Measurements from ENCODE around the gene ADGRG1. TPM values are rescaled to one million over a fixed set of nuclear protein-coding genes. Genes with fewer than 3 reads are reported as not detected.
"Not testable (repeated sequence)": the region's sequence is repeated elsewhere in the genome, so short reads cannot be mapped to it uniquely, and the experiment has no call there.

The ADGRG1 gene
- polyA plus RNA-seq, 4 donors, result 4.1 to 158 (median 26.0) TPM

- not testable (repeated sequence) for FAIRE-seq; DNase-seq; H3K36me3 ChIP-seq (ENCODE audit: control insufficient read depth in 3 of 3, insufficient read depth in 2 of 3, low read depth in 1 of 3, low read length in 3 of 3); H3K27ac ChIP-seq (ENCODE audit: low read depth in 1 of 3, low read length in 2 of 3); H3K4me3 ChIP-seq (ENCODE audit: low read depth in 1 of 3, low read length in 3 of 3); H3K4me1 ChIP-seq (ENCODE audit: control insufficient read depth in 3 of 3, insufficient read depth in 2 of 3, low read depth in 1 of 3, low read length in 2 of 3); H3K27me3 ChIP-seq (ENCODE audit: control insufficient read depth in 3 of 3, insufficient read depth in 3 of 3, low read length in 3 of 3); H3K9me3 ChIP-seq (ENCODE audit: control insufficient read depth in 2 of 2, insufficient read depth in 1 of 2, low read depth in 1 of 2, low read length in 1 of 2)
- 58 to 77% (median 73%) methylated on average over 7 of the region's 7 CpGs for WGBS, 3 donors
Measured at GRCh38 chr16:57671451-57671850, 43.0 kb downstream of the ADGRG1 start.

- no peak for FAIRE-seq
- Histone ChIP-seq H3K27me3 (ENCODE audit: control insufficient read depth in 3 of 3, insufficient read depth in 3 of 3, low read length in 3 of 3) (peaks cover 0 to 2% (median 0%) of the 10 kb centered on the region in 3 donors), H3K9me3 (ENCODE audit: control insufficient read depth in 2 of 2, insufficient read depth in 1 of 2, low read depth in 1 of 2, low read length in 1 of 2) (no peaks in the 10 kb centered on the region), H3K36me3 (ENCODE audit: control insufficient read depth in 3 of 3, insufficient read depth in 2 of 3, low read depth in 1 of 3, low read length in 3 of 3) (no peaks in the 10 kb centered on the region), H3K4me1 (ENCODE audit: control insufficient read depth in 3 of 3, insufficient read depth in 2 of 3, low read depth in 1 of 3, low read length in 2 of 3) (no peaks in the 10 kb centered on the region), H3K4me3 (ENCODE audit: low read depth in 1 of 3, low read length in 3 of 3) (no peak overlapping the region), H3K27ac (ENCODE audit: low read depth in 1 of 3, low read length in 2 of 3) (no peak overlapping the region)
- WGBS, 3 donors, result 51 to 75% (median 53%) methylated on average over 3 of the region's 3 CpGs
- no peak for DNase-seq
Measured at GRCh38 chr16:57672416-57672815, 44.0 kb downstream of the ADGRG1 start.

GRCh38 chr16:57672824-57673223 is 44.4 kb downstream of the ADGRG1 start:
- FAIRE-seq (no peak), DNase-seq (no peak)
- Histone ChIP-seq H3K27ac (ENCODE audit: low read depth in 1 of 3, low read length in 2 of 3) (no peak overlapping the region), H3K27me3 (ENCODE audit: control insufficient read depth in 3 of 3, insufficient read depth in 3 of 3, low read length in 3 of 3) (peaks cover 0 to 2% (median 0%) of the 10 kb centered on the region in 3 donors), H3K4me1 (ENCODE audit: control insufficient read depth in 3 of 3, insufficient read depth in 2 of 3, low read depth in 1 of 3, low read length in 2 of 3) (no peaks in the 10 kb centered on the region), H3K9me3 (ENCODE audit: control insufficient read depth in 2 of 2, insufficient read depth in 1 of 2, low read depth in 1 of 2, low read length in 1 of 2) (no peaks in the 10 kb centered on the region), H3K36me3 (ENCODE audit: control insufficient read depth in 3 of 3, insufficient read depth in 2 of 3, low read depth in 1 of 3, low read length in 3 of 3) (no peaks in the 10 kb centered on the region), H3K4me3 (ENCODE audit: low read depth in 1 of 3, low read length in 3 of 3) (no peak overlapping the region)
- WGBS, 3 donors, result 77 to 91% (median 87%) methylated on average over 2 of the region's 2 CpGs

GRCh38 chr16:57675741-57676551 is 47.5 kb downstream of the ADGRG1 start:
- Histone ChIP-seq H3K27me3 (ENCODE audit: control insufficient read depth in 3 of 3, insufficient read depth in 3 of 3, low read length in 3 of 3) (peaks cover 0 to 2% (median 0%) of the 10 kb centered on the region in 3 donors), H3K4me1 (ENCODE audit: control insufficient read depth in 3 of 3, insufficient read depth in 2 of 3, low read depth in 1 of 3, low read length in 2 of 3) (no peaks in the 10 kb centered on the region), H3K9me3 (ENCODE audit: control insufficient read depth in 2 of 2, insufficient read depth in 1 of 2, low read depth in 1 of 2, low read length in 1 of 2) (no peaks in the 10 kb centered on the region), H3K4me3 (ENCODE audit: low read depth in 1 of 3, low read length in 3 of 3) (no peak overlapping the region), H3K27ac (ENCODE audit: low read depth in 1 of 3, low read length in 2 of 3) (no peak overlapping the region), H3K36me3 (ENCODE audit: control insufficient read depth in 3 of 3, insufficient read depth in 2 of 3, low read depth in 1 of 3, low read length in 3 of 3) (no peaks in the 10 kb centered on the region)
- WGBS, 3 donors, result 58 to 68% (median 67%) methylated on average over 12 of the region's 12 CpGs
- FAIRE-seq (no peak), DNase-seq (no peak)

- no peak for DNase-seq
- Histone ChIP-seq H3K27ac (ENCODE audit: low read depth in 1 of 3, low read length in 2 of 3) (no peak overlapping the region), H3K4me3 (ENCODE audit: low read depth in 1 of 3, low read length in 3 of 3) (no peak overlapping the region), H3K36me3 (ENCODE audit: control insufficient read depth in 3 of 3, insufficient read depth in 2 of 3, low read depth in 1 of 3, low read length in 3 of 3) (no peaks in the 10 kb centered on the region), H3K27me3 (ENCODE audit: control insufficient read depth in 3 of 3, insufficient read depth in 3 of 3, low read length in 3 of 3) (peaks cover 0 to 2% (median 0%) of the 10 kb centered on the region in 3 donors), H3K9me3 (ENCODE audit: control insufficient read depth in 2 of 2, insufficient read depth in 1 of 2, low read depth in 1 of 2, low read length in 1 of 2) (no peaks in the 10 kb centered on the region), H3K4me1 (ENCODE audit: control insufficient read depth in 3 of 3, insufficient read depth in 2 of 3, low read depth in 1 of 3, low read length in 2 of 3) (no peaks in the 10 kb centered on the region)
- 50 to 75% (median 58%) methylated on average over 4 of the region's 4 CpGs for WGBS, 3 donors
- FAIRE-seq, result no peak
Measured at GRCh38 chr16:57676553-57677085, 48.2 kb downstream of the ADGRG1 start.

- Histone ChIP-seq H3K27ac (ENCODE audit: low read depth in 1 of 3, low read length in 2 of 3) (no peak overlapping the region), H3K36me3 (ENCODE audit: control insufficient read depth in 3 of 3, insufficient read depth in 2 of 3, low read depth in 1 of 3, low read length in 3 of 3) (no peaks in the 10 kb centered on the region), H3K9me3 (ENCODE audit: control insufficient read depth in 2 of 2, insufficient read depth in 1 of 2, low read depth in 1 of 2, low read length in 1 of 2) (no peaks in the 10 kb centered on the region), H3K27me3 (ENCODE audit: control insufficient read depth in 3 of 3, insufficient read depth in 3 of 3, low read length in 3 of 3) (peaks cover 0 to 2% (median 0%) of the 10 kb centered on the region in 3 donors), H3K4me1 (ENCODE audit: control insufficient read depth in 3 of 3, insufficient read depth in 2 of 3, low read depth in 1 of 3, low read length in 2 of 3) (no peaks in the 10 kb centered on the region), H3K4me3 (ENCODE audit: low read depth in 1 of 3, low read length in 3 of 3) (no peak overlapping the region)
- FAIRE-seq (no peak), DNase-seq (no peak)
- 57 to 63% (median 58%) methylated on average over 14 of the region's 14 CpGs for WGBS, 3 donors
Measured at GRCh38 chr16:57677622-57678369, 49.4 kb downstream of the ADGRG1 start.

- H3K4me3 ChIP-seq (ENCODE audit: low read depth in 1 of 3, low read length in 3 of 3), result no peak overlapping the region
- no peak overlapping the region for H3K27ac ChIP-seq (ENCODE audit: low read depth in 1 of 3, low read length in 2 of 3)
- FAIRE-seq (no peak), DNase-seq (no peak)
- 82 to 90% (median 85%) methylated on average over 12 of the region's 12 CpGs for WGBS, 3 donors
- no peaks in the 10 kb centered on the region for H3K4me1 ChIP-seq (ENCODE audit: control insufficient read depth in 3 of 3, insufficient read depth in 2 of 3, low read depth in 1 of 3, low read length in 2 of 3)
- no peaks in the 10 kb centered on the region for H3K27me3 ChIP-seq (ENCODE audit: control insufficient read depth in 3 of 3, insufficient read depth in 3 of 3, low read length in 3 of 3)
- no peaks in the 10 kb centered on the region for H3K36me3 ChIP-seq (ENCODE audit: control insufficient read depth in 3 of 3, insufficient read depth in 2 of 3, low read depth in 1 of 3, low read length in 3 of 3)
- H3K9me3 ChIP-seq (ENCODE audit: control insufficient read depth in 2 of 2, insufficient read depth in 1 of 2, low read depth in 1 of 2, low read length in 1 of 2), result no peaks in the 10 kb centered on the region
Measured at GRCh38 chr16:57679016-57679415, 50.6 kb downstream of the ADGRG1 start.

- 71 to 84% (median 72%) methylated on average over 7 of the region's 7 CpGs for WGBS, 3 donors
- H3K36me3 ChIP-seq (ENCODE audit: control insufficient read depth in 3 of 3, insufficient read depth in 2 of 3, low read depth in 1 of 3, low read length in 3 of 3), result no peaks in the 10 kb centered on the region
- no peaks in the 10 kb centered on the region for H3K27me3 ChIP-seq (ENCODE audit: control insufficient read depth in 3 of 3, insufficient read depth in 3 of 3, low read length in 3 of 3)
- H3K4me1 ChIP-seq (ENCODE audit: control insufficient read depth in 3 of 3, insufficient read depth in 2 of 3, low read depth in 1 of 3, low read length in 2 of 3), result no peaks in the 10 kb centered on the region
- H3K27ac ChIP-seq (ENCODE audit: low read depth in 1 of 3, low read length in 2 of 3), result no peak overlapping the region
- DNase-seq (no peak), FAIRE-seq (no peak)
- H3K9me3 ChIP-seq (ENCODE audit: control insufficient read depth in 2 of 2, insufficient read depth in 1 of 2, low read depth in 1 of 2, low read length in 1 of 2), result no peaks in the 10 kb centered on the region
- no peak overlapping the region for H3K4me3 ChIP-seq (ENCODE audit: low read depth in 1 of 3, low read length in 3 of 3)
Measured at GRCh38 chr16:57679767-57680482, 51.5 kb downstream of the ADGRG1 start.
